K562 (cell line): ENCODE data around the gene AZGP1. TPM values are rescaled to one million over a fixed set of nuclear protein-coding genes. Genes with fewer than 3 reads are reported as not detected.

ENCODE experiments used
- CBFA2T2 ChIP-seq: fragments of 450-650 bp; conservative IDR thresholded peaks from 2 replicates; pipeline ENCODE4 v1.6.1; 2017; ENCODE audit warnings: mild to moderate bottlenecking
- CHD2 ChIP-seq: IDR thresholded peaks from 2 replicates; pipeline ENCODE4 v1.6.1; 2011; ENCODE audit warnings: low read depth, low read length
- DNMT1 ChIP-seq: fragments of 450-650 bp; IDR thresholded peaks from 2 replicates; pipeline ENCODE4 v1.6.1; 2016; ENCODE audit warnings: antibody characterized with exemption, mild to moderate bottlenecking
- DPF2 ChIP-seq: fragments of 450-650 bp; IDR thresholded peaks from 2 replicates; pipeline ENCODE4 v1.6.1; 2016
- EP300 ChIP-seq: IDR thresholded peaks from 2 replicates; pipeline ENCODE4 v1.6.1; 2012; ENCODE audit warnings: low read length, improper control_type of control experiment
- HMGN3 ChIP-seq: IDR thresholded peaks from 2 replicates; pipeline ENCODE4 v1.6.1; 2011; ENCODE audit warnings: borderline replicate concordance, low read depth, mild to moderate bottlenecking, mixed read lengths, low read length; ENCODE audit not compliant: insufficient read length; ENCODE audit errors: extremely low read depth
- JUN ChIP-seq, 2 experiments: sonication (generic) in 1 of 2; formaldehyde crosslinking in 1 of 2; IDR thresholded peaks; 2 replicates each; pipeline versions ENCODE4 v1.6.1 to v1.8.0; 2012 to 2022; ENCODE audit warnings: borderline replicate concordance in 2 of 2, mild to moderate bottlenecking in 2 of 2, improper control_type of control experiment in 1 of 2, low read depth in 1 of 2, low read length in 1 of 2, missing genetic modification reagents in 1 of 2
- JUND ChIP-seq, 2 experiments: IDR thresholded peaks; 2 replicates in 1 of 2; 3 replicates in 1 of 2; pipeline ENCODE4 v1.6.1; 2011; ENCODE audit warnings: borderline replicate concordance in 2 of 2, low read depth in 2 of 2, low read length in 2 of 2, improper control_type of control experiment in 1 of 2, missing biosample characterization in 1 of 2, missing genetic modification characterization in 1 of 2, missing genetic modification reagents in 1 of 2
- MAZ ChIP-seq, 2 experiments: fragments of 450-650 bp in 1 of 2; sonication (generic) in 1 of 2; formaldehyde crosslinking; IDR thresholded peaks in 1 of 2; conservative IDR thresholded peaks in 1 of 2; 2 replicates each; pipeline versions ENCODE4 v1.4.0 to v1.5.0; 2020; ENCODE audit warnings: mild to moderate bottlenecking in 1 of 2, missing genetic modification reagents in 1 of 2
- NR2C2 ChIP-seq, 2 experiments: fragments of 200-800 bp in 1 of 2; sonication (Bioruptor generic) in 1 of 2; sonication (generic) in 1 of 2; formaldehyde crosslinking in 1 of 2; IDR thresholded peaks; 2 replicates each; pipeline versions ENCODE4 v1.6.1 to v1.8.0; 2016 to 2022; ENCODE audit warnings: mild to moderate bottlenecking in 1 of 2, missing compliant biosample characterization in 1 of 2, missing genetic modification characterization in 1 of 2, missing genetic modification reagents in 1 of 2
- PCBP1 ChIP-seq: fragments of 200-400 bp; formaldehyde crosslinking; IDR thresholded peaks from 2 replicates; pipeline ENCODE4 v1.6.1; 2018; ENCODE audit warnings: mild to moderate bottlenecking, low read depth, low read length; ENCODE audit not compliant: poor library complexity, severe bottlenecking
- PHF20 ChIP-seq: fragments of 450-650 bp; IDR thresholded peaks from 2 replicates; pipeline ENCODE4 v1.6.1; 2018; ENCODE audit not compliant: partially characterized antibody
- PHF8 ChIP-seq: fragments of 200-600 bp; sonication (generic); IDR thresholded peaks from 2 replicates; pipeline ENCODE4 v1.6.1; 2012; ENCODE audit warnings: mixed run types, mild to moderate bottlenecking, inconsistent platforms, low read length, moderate library complexity, borderline replicate concordance
- PML ChIP-seq: IDR thresholded peaks from 2 replicates; pipeline ENCODE4 v1.6.1; 2012; ENCODE audit warnings: low read length, inconsistent platforms
- POLR2G ChIP-seq: fragments of 200-400 bp; formaldehyde crosslinking; IDR thresholded peaks from 2 replicates; pipeline ENCODE4 v1.6.1; 2017; ENCODE audit warnings: low read depth, mild to moderate bottlenecking, antibody characterized with exemption, low read length, moderate library complexity
- RBM15 ChIP-seq: fragments of 200-400 bp; formaldehyde crosslinking; IDR thresholded peaks from 2 replicates; pipeline ENCODE4 v1.6.1; 2018; ENCODE audit warnings: mild to moderate bottlenecking, low read length, moderate library complexity; ENCODE audit not compliant: insufficient read depth
- TCF7 ChIP-seq: sonication (generic); IDR thresholded peaks from 2 replicates; pipeline ENCODE4 v1.6.1; 2016; ENCODE audit warnings: antibody characterized with exemption, borderline replicate concordance
- ZBED1 ChIP-seq: IDR thresholded peaks from 2 replicates; pipeline ENCODE4 v1.6.1; 2014
- ZFX ChIP-seq: sonication (generic); formaldehyde crosslinking; IDR thresholded peaks from 2 replicates; pipeline ENCODE4 v1.8.0; 2022; ENCODE audit warnings: mild to moderate bottlenecking, missing genetic modification reagents, moderate library complexity
- ZNF324 ChIP-seq: fragments of 250-450 bp; sonication (Bioruptor Pico); IDR thresholded peaks from 2 replicates; pipeline ENCODE4 v1.4.0; 2020; ENCODE audit warnings: mild to moderate bottlenecking
- ZNF354B ChIP-seq: fragments of 250-450 bp; sonication (Bioruptor Pico); IDR thresholded peaks from 2 replicates; pipeline ENCODE4 v1.4.0; 2020
- polyA plus RNA-seq, 8 experiments: library from polyadenylated mRNA; depleted of rRNA in 4 of 8; stranded (reverse) in 5 of 8; unstranded in 3 of 8; fragments of >200 nt; fragmentation: Nextera tagmentation in 2 of 8; fragmentation: Illumina TruSeq in 1 of 8; extraction: Ambion mirVana in 2 of 8; extraction: Trizol in 1 of 8; gene quantifications; 2 replicates each; pipeline versions ENCODE4 v1.2.1 to v1.2.3, GENCODE V29; 2011 to 2014; ENCODE audit warnings: inconsistent platforms in 1 of 8, missing spikeins in 1 of 8
- total RNA-seq, 7 experiments: library from RNA; depleted of rRNA in 6 of 7; stranded (reverse); fragments of >200 nt in 6 of 7; fragmentation: Illumina TruSeq in 2 of 7; extraction: Trizol in 2 of 7; gene quantifications; 2 replicates each; pipeline versions ENCODE4 v1.2.1 to v1.2.3, GENCODE V29; 2011 to 2021; ENCODE audit warnings: low replicate concordance in 1 of 7
- TF ChIP-seq, protein P1 (sequence below): fragments of 450-650 bp; formaldehyde crosslinking; IDR thresholded peaks from 2 replicates; pipeline ENCODE4 v1.4.0; 2022; ENCODE audit warnings: mild to moderate bottlenecking, moderate library complexity
- TF ChIP-seq, protein P2 (sequence below): sonication (generic); formaldehyde crosslinking; IDR thresholded peaks from 2 replicates; pipeline ENCODE4 v1.8.1; 2023; ENCODE audit warnings: mild to moderate bottlenecking, missing genetic modification reagents

Gene AZGP1
- total and polyA plus RNA-seq, 9 of the 15 experiments (the other 6 are each of a cell fraction or from before 2014, with no cell fraction given): 0.18 to 0.53 TPM; not detected in 7

GRCh38 chr7:100015232-100016214 lies 39.7 kb upstream of the AZGP1 start, which contains the start of gene ZKSCAN1 (continued):
- TF ChIP-seq ZNF324 (no peak), PHF8 (peak; percentile 73; the same call in 1 of the 2 replicates), HMGN3 (peak; percentile 64), TCF7 (peak; percentile 88; the same call in 1 of the 2 replicates), RBM15 (no peak), ZBED1 (peak; percentile 63; the same call in 1 of the 2 replicates), MAZ (CRISPR knock-in tag; conservative IDR thresholded peaks at IDR 0.05 in 1 of 2, IDR thresholded peaks at IDR 0.05 in 1 of 2) (peak in 1 of 2 experiments; percentile 50; a peak in 1 of 4 replicates), DNMT1 (no peak), CBFA2T2 (no peak), PHF20 (peak; percentile 88), PML (peak; percentile 82; the same call in 1 of the 2 replicates), ZFX (CRISPR knock-in tag) (peak; percentile 91), NR2C2 (CRISPR knock-in tag; IDR thresholded peaks at IDR 0.05) (peak; percentile 46; the same call in 1 of the 2 replicates), NR2C2 (tag; IDR thresholded peaks at IDR 0.05) (peak; percentile 51), PCBP1 (peak; percentile 80), ZNF354B (no peak), POLR2G (peak; percentile 98), JUN (IDR thresholded peaks at IDR 0.05; ENCODE audit: borderline replicate concordance, low read depth, low read length) (peak; percentile 92), JUN (CRISPR knock-in tag; IDR thresholded peaks at IDR 0.05; ENCODE audit: borderline replicate concordance) (peak; percentile 42; the same call in 1 of the 2 replicates), EP300 (peak; percentile 1; the same call in 1 of the 2 replicates), CHD2 (no peak), DPF2 (no peak), JUND (IDR thresholded peaks at IDR 0.05; ENCODE audit: borderline replicate concordance, low read depth, low read length) (peak; percentile 98), JUND (tag; IDR thresholded peaks at IDR 0.05; ENCODE audit: borderline replicate concordance, low read depth, low read length) (peak; percentile 75; the same call in 1 of the 3 replicates)
- TF ChIP-seq, protein P1, sequence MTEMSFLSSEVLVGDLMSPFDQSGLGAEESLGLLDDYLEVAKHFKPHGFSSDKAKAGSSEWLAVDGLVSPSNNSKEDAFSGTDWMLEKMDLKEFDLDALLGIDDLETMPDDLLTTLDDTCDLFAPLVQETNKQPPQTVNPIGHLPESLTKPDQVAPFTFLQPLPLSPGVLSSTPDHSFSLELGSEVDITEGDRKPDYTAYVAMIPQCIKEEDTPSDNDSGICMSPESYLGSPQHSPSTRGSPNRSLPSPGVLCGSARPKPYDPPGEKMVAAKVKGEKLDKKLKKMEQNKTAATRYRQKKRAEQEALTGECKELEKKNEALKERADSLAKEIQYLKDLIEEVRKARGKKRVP (CRISPR knock-in tag): no peak
- TF ChIP-seq, protein P2, sequence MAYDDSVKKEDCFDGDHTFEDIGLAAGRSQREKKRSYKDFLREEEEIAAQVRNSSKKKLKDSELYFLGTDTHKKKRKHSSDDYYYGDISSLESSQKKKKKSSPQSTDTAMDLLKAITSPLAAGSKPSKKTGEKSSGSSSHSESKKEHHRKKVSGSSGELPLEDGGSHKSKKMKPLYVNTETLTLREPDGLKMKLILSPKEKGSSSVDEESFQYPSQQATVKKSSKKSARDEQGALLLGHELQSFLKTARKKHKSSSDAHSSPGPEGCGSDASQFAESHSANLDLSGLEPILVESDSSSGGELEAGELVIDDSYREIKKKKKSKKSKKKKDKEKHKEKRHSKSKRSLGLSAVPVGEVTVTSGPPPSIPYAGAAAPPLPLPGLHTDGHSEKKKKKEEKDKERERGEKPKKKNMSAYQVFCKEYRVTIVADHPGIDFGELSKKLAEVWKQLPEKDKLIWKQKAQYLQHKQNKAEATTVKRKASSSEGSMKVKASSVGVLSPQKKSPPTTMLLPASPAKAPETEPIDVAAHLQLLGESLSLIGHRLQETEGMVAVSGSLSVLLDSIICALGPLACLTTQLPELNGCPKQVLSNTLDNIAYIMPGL: peak; percentile 70; the same call in 1 of the 2 replicates
